ENCODE results near the gene ATG13.

DNA sequence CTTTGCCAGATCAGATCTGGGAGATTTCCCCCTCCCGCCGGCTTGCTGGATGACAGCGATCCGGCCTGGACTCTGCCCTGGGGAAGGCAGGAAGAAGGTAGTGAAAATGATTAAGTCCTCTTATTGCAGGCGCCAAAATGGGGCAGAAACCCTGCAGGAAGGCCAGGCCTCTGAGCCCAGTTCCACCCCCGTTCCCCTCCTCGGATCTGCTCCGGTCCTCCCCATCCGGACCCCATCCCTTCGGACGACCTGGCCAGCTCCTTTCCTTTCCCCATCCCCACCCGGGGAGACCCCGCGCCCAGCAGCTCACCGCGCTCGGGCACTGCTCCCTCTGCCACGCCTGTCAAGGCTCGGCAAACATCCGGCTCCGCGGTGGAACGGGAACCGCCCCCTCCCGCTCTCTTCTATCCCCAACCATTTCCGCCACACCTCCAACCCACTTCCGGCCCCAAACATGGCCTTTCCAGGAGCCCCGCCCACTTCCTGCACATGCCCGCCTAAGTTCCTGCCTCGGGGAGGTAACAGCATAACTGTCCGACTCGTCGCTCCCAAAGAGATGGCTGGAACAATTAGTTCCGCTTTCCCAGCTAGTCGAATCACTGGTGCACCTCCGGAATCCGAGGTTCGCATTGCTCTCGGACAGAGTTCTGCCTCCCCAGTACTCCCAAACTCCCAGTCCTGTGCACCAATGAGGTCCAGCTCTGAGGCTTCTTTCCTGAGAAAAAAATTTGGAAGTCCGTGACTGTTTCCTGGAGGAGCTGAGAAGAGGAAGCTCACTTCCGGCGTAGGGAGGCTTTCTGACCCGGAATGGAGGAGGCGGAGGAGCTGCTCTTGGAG lies 83.1 kb downstream of the ATG13 start, which contains the start of the genes ARHGAP1 and ZNF408:
- TF ChIP-seq RNF2 (IDR thresholded peaks at IDR 0.05; ENCODE audit: borderline replicate concordance, low read depth, low read length, missing control alignments, poor library complexity, severe bottlenecking): no peak
- TF ChIP-seq POLR2AphosphoS5 (IDR thresholded peaks at IDR 0.05; ENCODE audit: low read depth, low read length): peak; percentile 40; the same call in 1 of the 2 replicates
- peak in 1 of 2 experiments; percentile 77; a peak in 2 of 3 replicates for TF ChIP-seq POLR2A (IDR thresholded peaks at IDR 0.05; ENCODE audit: control extremely low read depth in 1 of 2, low read depth in 2 of 2, low read length in 2 of 2)
- no peak for TF ChIP-seq FOSL1 (IDR thresholded peaks at IDR 0.05; ENCODE audit: insufficient read depth, low read depth, low read length)
- TF ChIP-seq EZH2 (IDR thresholded peaks at IDR 0.05; ENCODE audit: low read depth, low read length, severe bottlenecking): no peak
- TF ChIP-seq CTCF (IDR thresholded peaks at IDR 0.05; ENCODE audit: control extremely low read depth in 1 of 3, insufficient read depth in 1 of 3, low read depth in 1 of 3, low read length in 3 of 3): no peak
- TF ChIP-seq SIN3A (conservative IDR thresholded peaks at IDR 0.05 in 1 of 2, IDR thresholded peaks at IDR 0.05 in 1 of 2; ENCODE audit: low read depth in 1 of 2, low read length in 2 of 2): peak; percentile 20 to 83; a peak in 2 of 4 replicates
- no peak for TF ChIP-seq ATF3 (IDR thresholded peaks at IDR 0.05; ENCODE audit: insufficient read depth, low read depth, low read length)
- TF ChIP-seq TAF1 (IDR thresholded peaks at IDR 0.05; ENCODE audit: low read depth, low read length): peak; percentile 85
- TF ChIP-seq, protein P1, sequence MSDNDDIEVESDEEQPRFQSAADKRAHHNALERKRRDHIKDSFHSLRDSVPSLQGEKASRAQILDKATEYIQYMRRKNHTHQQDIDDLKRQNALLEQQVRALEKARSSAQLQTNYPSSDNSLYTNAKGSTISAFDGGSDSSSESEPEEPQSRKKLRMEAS (IDR thresholded peaks at IDR 0.05): peak; percentile 73
- TF ChIP-seq CBX5 (IDR thresholded peaks at IDR 0.05; ENCODE audit: low read depth, low read length): no peak
- no peak for TF ChIP-seq SP2 (IDR thresholded peaks at IDR 0.05; ENCODE audit: low read length)

Data from H1 (cell line).